Measurements from ENCODE around the gene PIP5K1C. TPM values are rescaled to one million over a fixed set of nuclear protein-coding genes. Genes with fewer than 3 reads are reported as not detected.

Gene PIP5K1C
- total RNA-seq, 4 donors from 2014 or later: 73.2 to 180 (median 99.9) TPM

DNA sequence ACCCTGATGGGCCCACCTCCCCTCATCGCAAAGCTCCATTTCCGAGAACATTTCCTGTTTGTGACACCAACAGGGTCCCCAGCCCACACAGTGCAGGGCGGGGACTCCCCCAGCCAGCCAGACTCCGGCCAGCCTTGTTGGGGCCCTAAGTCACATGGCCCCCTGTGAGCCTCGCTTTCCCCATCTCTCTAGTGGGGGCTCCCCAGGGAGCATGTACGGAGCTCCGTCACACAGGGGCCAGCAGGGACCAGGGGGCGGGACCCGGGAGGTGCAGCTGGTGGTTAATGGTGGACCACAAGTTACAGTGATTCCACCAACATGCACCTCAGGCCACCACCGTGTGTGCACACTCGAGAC, 95.3 kb downstream of the PIP5K1C start:
- Histone ChIP-seq H3K27me3 (no peaks in the 10 kb centered on the region), H3K27ac (replicated peaks in 1 of 4) (peak overlapping the region; percentile 69 to 86 (median 79)), H3K36me3 (peaks cover 0 to 6% (median 2%) of the 10 kb centered on the region in 4 donors), H3K4me3 (peak overlapping the region; percentile 57 to 83 (median 66)), H3K4me1 (peaks cover 52 to 73% (median 72%) of the 10 kb centered on the region in 4 donors), H3K9me3 (no peaks in the 10 kb centered on the region)
- DNase-seq (ENCODE audit: extremely low spot score): no peak
- TF ChIP-seq, protein P1, sequence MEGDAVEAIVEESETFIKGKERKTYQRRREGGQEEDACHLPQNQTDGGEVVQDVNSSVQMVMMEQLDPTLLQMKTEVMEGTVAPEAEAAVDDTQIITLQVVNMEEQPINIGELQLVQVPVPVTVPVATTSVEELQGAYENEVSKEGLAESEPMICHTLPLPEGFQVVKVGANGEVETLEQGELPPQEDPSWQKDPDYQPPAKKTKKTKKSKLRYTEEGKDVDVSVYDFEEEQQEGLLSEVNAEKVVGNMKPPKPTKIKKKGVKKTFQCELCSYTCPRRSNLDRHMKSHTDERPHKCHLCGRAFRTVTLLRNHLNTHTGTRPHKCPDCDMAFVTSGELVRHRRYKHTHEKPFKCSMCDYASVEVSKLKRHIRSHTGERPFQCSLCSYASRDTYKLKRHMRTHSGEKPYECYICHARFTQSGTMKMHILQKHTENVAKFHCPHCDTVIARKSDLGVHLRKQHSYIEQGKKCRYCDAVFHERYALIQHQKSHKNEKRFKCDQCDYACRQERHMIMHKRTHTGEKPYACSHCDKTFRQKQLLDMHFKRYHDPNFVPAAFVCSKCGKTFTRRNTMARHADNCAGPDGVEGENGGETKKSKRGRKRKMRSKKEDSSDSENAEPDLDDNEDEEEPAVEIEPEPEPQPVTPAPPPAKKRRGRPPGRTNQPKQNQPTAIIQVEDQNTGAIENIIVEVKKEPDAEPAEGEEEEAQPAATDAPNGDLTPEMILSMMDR (IDR thresholded peaks at IDR 0.05): no peak
- no peak for TF ChIP-seq EP300 (IDR thresholded peaks at IDR 0.05)
- intact Hi-C loops (cut with DNase I): no loop called here
- WGBS: 47% methylated on average over 9 of the region's 11 CpGs

DNA sequence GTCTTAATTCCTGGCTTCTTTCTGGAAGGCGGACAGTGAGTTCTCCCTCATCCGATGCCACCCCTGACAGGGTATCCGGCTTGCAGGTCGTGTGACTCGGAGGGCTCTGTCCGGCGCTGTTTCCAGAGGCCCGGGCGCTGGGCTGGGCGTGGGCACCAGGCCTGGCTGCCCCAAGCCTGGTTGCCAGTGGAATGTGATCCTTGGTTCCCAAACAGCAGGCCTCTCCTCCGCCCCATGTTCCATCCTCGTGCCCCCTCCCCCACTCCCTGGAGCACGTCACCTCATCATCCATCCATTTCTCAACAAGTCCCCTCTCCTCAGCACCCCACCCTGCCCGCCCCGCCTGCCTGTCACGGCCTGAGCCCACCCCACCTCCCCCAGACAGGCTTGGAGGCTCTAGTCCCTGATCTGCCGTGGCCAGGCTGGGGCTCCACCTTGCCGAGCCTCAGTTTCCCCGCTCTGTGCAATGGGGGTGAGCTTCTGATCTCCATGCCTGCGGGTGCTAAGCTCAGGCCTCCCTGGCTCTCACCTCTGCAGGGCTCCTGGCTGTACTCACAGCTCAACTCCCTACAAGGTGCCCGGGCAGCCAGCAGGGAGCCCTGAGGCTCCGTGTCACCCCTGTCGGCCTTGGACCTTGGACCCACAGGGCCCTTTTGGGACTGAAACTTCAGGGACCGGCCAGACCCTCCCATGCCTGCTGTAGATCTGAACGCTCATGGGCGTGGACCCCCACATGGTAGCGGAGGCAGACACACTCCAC, 95.9 kb downstream of the PIP5K1C start:
- Histone ChIP-seq H3K4me3 (peak overlapping the region; percentile 57 to 83 (median 66)), H3K27me3 (no peaks in the 10 kb centered on the region), H3K4me1 (peaks cover 46 to 67% (median 67%) of the 10 kb centered on the region in 4 donors), H3K9me3 (no peaks in the 10 kb centered on the region), H3K27ac (replicated peaks in 1 of 4) (peak overlapping the region; percentile 69 to 86 (median 79)), H3K36me3 (peaks cover 0 to 11% (median 7%) of the 10 kb centered on the region in 4 donors)
- no peak for DNase-seq (ENCODE audit: extremely low spot score)
- TF ChIP-seq POLR2AphosphoS5 (IDR thresholded peaks at IDR 0.05) (no peak), EP300 (IDR thresholded peaks at IDR 0.05) (no peak), POLR2A (IDR thresholded peaks at IDR 0.05; ENCODE audit: low read depth) (no peak)
- TF ChIP-seq, protein P1 (IDR thresholded peaks at IDR 0.05): no peak
- intact Hi-C loops (cut with DNase I): no loop called here
- 74% methylated on average over 18 of the region's 27 CpGs for WGBS

DNA sequence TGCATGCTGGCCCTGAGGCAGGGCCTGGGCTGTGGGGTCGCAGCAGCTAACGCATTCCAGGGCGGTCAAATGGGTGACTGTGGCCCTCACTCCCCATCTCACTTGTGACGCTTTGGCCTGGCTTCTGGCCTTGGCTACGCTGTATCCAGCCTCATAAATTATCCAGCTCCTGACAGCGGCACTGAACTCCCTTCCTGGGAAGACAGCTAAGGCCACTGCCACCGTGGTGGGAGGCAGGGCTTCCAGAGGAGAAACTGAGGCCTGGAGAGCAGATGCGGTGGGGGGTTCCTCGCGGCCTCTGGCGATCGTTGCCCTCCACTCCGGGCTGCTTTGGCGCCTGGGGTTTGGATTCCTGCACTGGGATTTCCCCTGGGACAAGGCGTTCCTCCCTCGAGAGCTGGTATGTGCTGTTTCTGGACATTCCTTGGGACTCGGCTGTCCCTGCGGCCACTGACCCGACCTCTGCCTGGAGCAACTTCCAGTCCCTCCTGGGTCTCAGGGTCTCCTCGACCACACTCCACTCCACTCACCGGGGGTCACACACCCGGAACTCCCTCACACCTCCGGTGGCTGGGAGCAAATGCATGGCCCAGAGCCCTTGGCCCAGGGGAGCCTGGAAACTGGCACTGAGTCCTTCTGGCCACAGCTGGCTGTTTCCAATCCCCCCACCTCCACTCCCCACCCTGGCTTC, 97.0 kb downstream of the PIP5K1C start:
- peak; percentile 27 to 35 for TF ChIP-seq POLR2AphosphoS5 (IDR thresholded peaks at IDR 0.05)
- no peak for TF ChIP-seq POLR2A (IDR thresholded peaks at IDR 0.05; ENCODE audit: low read depth)
- intact Hi-C loops (cut with DNase I): no loop called here
- peak overlapping the region; percentile 69 to 86 (median 79) for H3K27ac ChIP-seq (replicated peaks in 1 of 4)
- peak overlapping the region; percentile 5 to 14 (median 10) for H3K4me3 ChIP-seq
- H3K9me3 ChIP-seq: no peaks in the 10 kb centered on the region
- WGBS: 65% methylated on average over 17 of the region's 23 CpGs
- peaks cover 0 to 12% (median 9%) of the 10 kb centered on the region in 4 donors for H3K36me3 ChIP-seq
- DNase-seq (ENCODE audit: extremely low spot score): no peak
- H3K27me3 ChIP-seq: no peaks in the 10 kb centered on the region
- peaks cover 35 to 57% (median 55%) of the 10 kb centered on the region in 4 donors for H3K4me1 ChIP-seq

DNA sequence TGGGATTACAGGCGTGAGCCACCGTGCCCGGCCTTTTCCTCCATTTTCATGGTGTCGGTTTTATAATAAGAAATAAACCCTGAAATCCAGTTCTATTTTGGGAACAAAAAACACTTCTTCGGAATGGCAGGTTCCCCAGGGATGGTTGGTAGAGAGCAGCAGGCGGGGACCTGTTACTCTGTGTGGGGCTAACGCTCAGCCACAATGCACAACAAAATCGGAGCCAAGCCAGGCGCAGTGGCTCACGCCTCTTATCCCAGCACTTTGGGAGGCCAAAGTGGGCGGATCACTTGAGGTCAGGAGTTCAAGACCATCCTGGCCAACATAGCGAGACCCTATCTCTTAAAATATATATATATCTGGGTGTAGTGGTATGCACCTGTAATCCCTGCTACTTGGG, 99.2 kb downstream of the PIP5K1C start:
- no peaks in the 10 kb centered on the region for H3K9me3 ChIP-seq
- H3K27me3 ChIP-seq: no peaks in the 10 kb centered on the region
- TF ChIP-seq POLR2AphosphoS5 (IDR thresholded peaks at IDR 0.05) (no peak), EP300 (IDR thresholded peaks at IDR 0.05) (no peak), POLR2A (IDR thresholded peaks at IDR 0.05; ENCODE audit: low read depth) (no peak)
- TF ChIP-seq, protein P1 (IDR thresholded peaks at IDR 0.05): no peak
- intact Hi-C loops (cut with DNase I): no loop called here
- H3K4me3 ChIP-seq: no peak overlapping the region
- peaks cover 18 to 34% (median 33%) of the 10 kb centered on the region in 4 donors for H3K4me1 ChIP-seq
- no peak for DNase-seq (ENCODE audit: extremely low spot score)
- H3K36me3 ChIP-seq: peaks cover 0 to 19% (median 10%) of the 10 kb centered on the region in 4 donors
- no peak overlapping the region for H3K27ac ChIP-seq (replicated peaks in 1 of 4)
- 86% methylated on average over 12 of the region's 12 CpGs for WGBS

DNA sequence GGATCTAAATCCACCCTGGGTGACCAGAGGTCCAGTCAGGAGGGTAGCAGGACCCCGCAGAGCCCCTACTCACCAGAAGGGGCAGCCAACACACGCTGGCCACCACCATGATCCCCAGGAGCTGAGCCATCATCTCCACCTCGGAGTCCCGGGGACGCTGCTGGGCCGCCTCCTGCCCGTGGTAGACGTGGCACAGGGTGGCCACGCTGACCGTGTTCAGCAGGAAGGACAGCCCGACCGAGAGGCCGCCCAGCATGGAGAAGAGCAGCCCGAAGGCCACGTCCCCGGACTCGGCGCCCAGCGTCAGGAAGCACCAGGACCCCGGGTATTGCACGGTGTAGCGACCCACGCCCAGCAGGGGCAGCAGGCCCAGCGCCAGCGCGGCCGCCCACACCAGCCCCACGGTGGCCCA, 100.5 kb downstream of the PIP5K1C start:
- WGBS: 93% methylated on average over 3 of the region's 28 CpGs
- TF ChIP-seq EP300 (IDR thresholded peaks at IDR 0.05) (no peak), POLR2A (IDR thresholded peaks at IDR 0.05; ENCODE audit: low read depth) (no peak), POLR2AphosphoS5 (IDR thresholded peaks at IDR 0.05) (no peak)
- TF ChIP-seq, protein P1 (IDR thresholded peaks at IDR 0.05): no peak

More for the DNA sequence above, 100.5 kb downstream of the PIP5K1C start:
- no peak overlapping the region for H3K27ac ChIP-seq (replicated peaks in 1 of 4)
- intact Hi-C loops (cut with DNase I): no loop called here
- H3K27me3 ChIP-seq: no peaks in the 10 kb centered on the region
- H3K4me1 ChIP-seq: peaks cover 5 to 22% (median 20%) of the 10 kb centered on the region in 4 donors
- H3K36me3 ChIP-seq: peaks cover 0 to 29% (median 13%) of the 10 kb centered on the region in 4 donors
- H3K4me3 ChIP-seq: no peak overlapping the region
- no peaks in the 10 kb centered on the region for H3K9me3 ChIP-seq
- DNase-seq (ENCODE audit: extremely low spot score): no peak
